A673 (cell line): ENCODE results near the gene NAT16. TPM values are rescaled to one million over a fixed set of nuclear protein-coding genes. Genes with fewer than 3 reads are reported as not detected.
"Not testable (repeated sequence)": the region's sequence is repeated elsewhere in the genome, so short reads cannot be mapped to it uniquely, and the experiment has no call there.

Experiments used
- BruUV-seq: library from RNA; stranded (reverse); fragments of 400-500 nt; replicated peaks from 2 replicates; lab custom pipeline; 2021; lab: Mats Ljungman, UMichigan
- CTCF ChIA-PET: fragments of 300-600 bp; sonication (Branson Sonifier 250); formaldehyde crosslinking; loops from one replicate; lab custom pipeline; 2022; ENCODE audit warnings: antibody characterized with exemption; lab: Charles Lee
- POLR2A ChIA-PET: fragments of 300-600 bp; sonication (Branson Sonifier 250); formaldehyde crosslinking; loops from one replicate; lab custom pipeline; 2022; ENCODE audit warnings: antibody characterized with exemption; ENCODE audit not compliant: low non-redundant PET; lab: Charles Lee
- DNase-seq: peaks from one replicate; pipeline ENCODE4 v3.0.0-alpha.2; 2015; ENCODE audit warnings: low spot score
- H3K27ac ChIP-seq: fragments of 200-600 bp; sonication (generic); 2 replicates; pipeline ENCODE4 v1.5.1; 2016; ENCODE audit warnings: mixed run types, low read depth, mild to moderate bottlenecking, mixed read lengths, antibody characterized with exemption, low read length; ENCODE audit not compliant: poor library complexity, severe bottlenecking
- H3K27me3 ChIP-seq: fragments of 200-600 bp; sonication (generic); replicated peaks from 2 replicates; pipeline ENCODE4 v1.6.1; 2017; ENCODE audit warnings: mixed run types, low read depth, mild to moderate bottlenecking, mixed read lengths, antibody characterized with exemption, low read length; ENCODE audit not compliant: insufficient read depth, poor library complexity
- H3K36me3 ChIP-seq: fragments of 200-600 bp; sonication (generic); 2 replicates; pipeline ENCODE4 v1.6.1; 2016; ENCODE audit warnings: mixed run types, mild to moderate bottlenecking, mixed read lengths, antibody characterized with exemption, low read length; ENCODE audit not compliant: insufficient read depth, poor library complexity, severe bottlenecking
- H3K4me1 ChIP-seq: fragments of 200-600 bp; sonication (generic); 2 replicates; pipeline ENCODE4 v1.6.1; 2017; ENCODE audit warnings: mixed run types, mild to moderate bottlenecking, mixed read lengths, antibody characterized with exemption, low read length; ENCODE audit not compliant: insufficient read depth, poor library complexity, severe bottlenecking
- H3K4me3 ChIP-seq: fragments of 200-600 bp; sonication (generic); 2 replicates; pipeline ENCODE4 v1.5.1; 2016; ENCODE audit warnings: low read depth, mixed run types, mild to moderate bottlenecking, mixed read lengths, low read length; ENCODE audit not compliant: poor library complexity, severe bottlenecking
- H3K9me3 ChIP-seq: fragments of 200-600 bp; sonication (generic); 2 replicates; pipeline ENCODE4 v1.6.1; 2016; ENCODE audit warnings: mixed run types, low read depth, mild to moderate bottlenecking, mixed read lengths, antibody characterized with exemption, low read length; ENCODE audit not compliant: poor library complexity, severe bottlenecking
- CTCF ChIP-seq: fragments of 300-800, 200-600 bp; sonication (generic); conservative IDR thresholded peaks from 2 replicates; pipeline ENCODE4 v1.5.1; 2017; ENCODE audit warnings: low read depth, mild to moderate bottlenecking, antibody characterized with exemption, low read length, moderate library complexity, mixed read lengths
- EZH2 ChIP-seq: fragments of 200-600 bp; sonication (generic); IDR thresholded peaks from 2 replicates; pipeline ENCODE4 v1.6.1; 2017; ENCODE audit warnings: borderline replicate concordance, low read depth, mild to moderate bottlenecking, mixed read lengths, antibody characterized with exemption, low read length; ENCODE audit not compliant: poor library complexity, severe bottlenecking
- intact Hi-C: fragments of 100-400 bp; cut with micrococcal nuclease; formaldehyde crosslinking; loops from one replicate; pipeline ENCODE4 v1.10.0; 2022; ENCODE audit not compliant: unreplicated experiment
- total RNA-seq: library from RNA; stranded (reverse); gene quantifications from 2 replicates; pipeline ENCODE4 v1.2.3, GENCODE V29; 2021

The NAT16 gene
- total RNA-seq, 1 experiment from 2014 or later, result not detected

GRCh38 chr7:101200504-101200861 lies 20.4 kb upstream of the NAT16 start:
- ChIA-PET POLR2A (interaction anchor here (0.7 kb wide), 1 partner anchor 306 kb away, joined by 5 read pairs; no protein-coding TSS in a partner anchor), CTCF (no interaction called here)
- no TSS peak for BruUV-seq
- H3K27ac ChIP-seq, result no peak overlapping the region
- intact Hi-C loops, result no loop called here
- no peak overlapping the region for H3K4me3 ChIP-seq
- H3K27me3 ChIP-seq, result no peaks in the 10 kb centered on the region
- H3K36me3 ChIP-seq, result no peaks in the 10 kb centered on the region
- TF ChIP-seq CTCF (no peak), EZH2 (no peak)
- no peaks in the 10 kb centered on the region for H3K9me3 ChIP-seq
- DNase-seq, result no peak
- no peaks in the 10 kb centered on the region for H3K4me1 ChIP-seq

- POLR2A ChIA-PET, H3K36me3 ChIP-seq: not testable (repeated sequence)
- intact Hi-C loops, result loop anchor here (10.0 kb wide), 1 partner anchor 305 kb away; the partner anchor contains the start of gene ACHE
Observed at GRCh38 chr7:101199522-101199921, 19.4 kb upstream of the NAT16 start.

GRCh38 chr7:101198476-101198875 lies 18.4 kb upstream of the NAT16 start:
- ChIA-PET CTCF (no interaction called here), POLR2A (no interaction called here)
- TF ChIP-seq EZH2 (no peak), CTCF (no peak)
- no peak overlapping the region for H3K27ac ChIP-seq
- no peaks in the 10 kb centered on the region for H3K27me3 ChIP-seq
- no peaks in the 10 kb centered on the region for H3K9me3 ChIP-seq
- H3K36me3 ChIP-seq, result no peaks in the 10 kb centered on the region
- DNase-seq, result no peak
- no peak overlapping the region for H3K4me3 ChIP-seq
- H3K4me1 ChIP-seq, result no peaks in the 10 kb centered on the region
- no TSS peak for BruUV-seq
- intact Hi-C loops, result loop anchor here (10.0 kb wide), 1 partner anchor 304 kb away; the partner anchor contains the start of gene ACHE

More at GRCh38 chr7:101199522-101199921, 19.4 kb upstream of the NAT16 start:
- H3K27me3 ChIP-seq, H3K4me3 ChIP-seq, H3K9me3 ChIP-seq, H3K4me1 ChIP-seq, H3K27ac ChIP-seq, BruUV-seq, DNase-seq: not testable (repeated sequence)
- CTCF ChIA-PET, result interaction anchor here (0.6 kb wide), 1 partner anchor 10 kb away, joined by 3 read pairs; no protein-coding TSS in a partner anchor

- no peak overlapping the region for H3K4me3 ChIP-seq
- DNase-seq, result no peak
- ChIA-PET CTCF (no interaction called here), POLR2A (no interaction called here)
- BruUV-seq, result no TSS peak
- intact Hi-C loops, result loop anchor here (10.0 kb wide), 1 partner anchor 303 kb away; the partner anchor contains the start of gene ACHE
- no peaks in the 10 kb centered on the region for H3K36me3 ChIP-seq
- H3K27me3 ChIP-seq, result no peaks in the 10 kb centered on the region
- TF ChIP-seq EZH2 (no peak), CTCF (no peak)
- no peak overlapping the region for H3K27ac ChIP-seq
- H3K4me1 ChIP-seq, result no peaks in the 10 kb centered on the region
- no peaks in the 10 kb centered on the region for H3K9me3 ChIP-seq
Observed at GRCh38 chr7:101197991-101198390, 17.9 kb upstream of the NAT16 start.
